Ovary (tissue), 3 donors: ENCODE data around the gene BCAM.

Experiments
- CTCF ChIP-seq, 3 donors: fragments of 450-650 bp in 2 of 3; fragments of 200-600 bp in 1 of 3; IDR thresholded peaks; one replicate each; pipeline versions ENCODE4 v1.5.1 to v1.8.0; 2016 to 2022; ENCODE audit warnings: antibody characterized with exemption in 3 of 3, mild to moderate bottlenecking in 1 of 3
- POLR2A ChIP-seq: fragments of 450-650 bp; IDR thresholded peaks from one replicate; pipeline ENCODE4 v1.6.1; 2017; ENCODE audit warnings: antibody characterized with exemption, mild to moderate bottlenecking, moderate library complexity
- donor health status: DM: no; HTN: no; CAD: no.

- TF ChIP-seq POLR2A (no peak), CTCF (IDR thresholded peaks at IDR 0.05) (no peak)
Measured at GRCh38 chr19:44813070-44813840, 4.4 kb downstream of the BCAM start.
